A673 (cell line): ENCODE measurements around the gene SCGN. TPM values are rescaled to one million over a fixed set of nuclear protein-coding genes. Genes with fewer than 3 reads are reported as not detected.

Source experiments
- BruUV-seq: library from RNA; stranded (reverse); fragments of 400-500 nt; replicated peaks from 2 replicates; lab custom pipeline; 2021; lab: Mats Ljungman, UMichigan
- CTCF ChIA-PET: fragments of 300-600 bp; sonication (Branson Sonifier 250); formaldehyde crosslinking; loops from one replicate; lab custom pipeline; 2022; ENCODE audit warnings: antibody characterized with exemption; lab: Charles Lee
- POLR2A ChIA-PET: fragments of 300-600 bp; sonication (Branson Sonifier 250); formaldehyde crosslinking; loops from one replicate; lab custom pipeline; 2022; ENCODE audit warnings: antibody characterized with exemption; ENCODE audit not compliant: low non-redundant PET; lab: Charles Lee
- DNase-seq: peaks from one replicate; pipeline ENCODE4 v3.0.0-alpha.2; 2015; ENCODE audit warnings: low spot score
- H3K27ac ChIP-seq: fragments of 200-600 bp; sonication (generic); 2 replicates; pipeline ENCODE4 v1.5.1; 2016; ENCODE audit warnings: mixed run types, low read depth, mild to moderate bottlenecking, mixed read lengths, antibody characterized with exemption, low read length; ENCODE audit not compliant: poor library complexity, severe bottlenecking
- H3K27me3 ChIP-seq: fragments of 200-600 bp; sonication (generic); replicated peaks from 2 replicates; pipeline ENCODE4 v1.6.1; 2017; ENCODE audit warnings: mixed run types, low read depth, mild to moderate bottlenecking, mixed read lengths, antibody characterized with exemption, low read length; ENCODE audit not compliant: insufficient read depth, poor library complexity
- H3K36me3 ChIP-seq: fragments of 200-600 bp; sonication (generic); 2 replicates; pipeline ENCODE4 v1.6.1; 2016; ENCODE audit warnings: mixed run types, mild to moderate bottlenecking, mixed read lengths, antibody characterized with exemption, low read length; ENCODE audit not compliant: insufficient read depth, poor library complexity, severe bottlenecking
- H3K4me1 ChIP-seq: fragments of 200-600 bp; sonication (generic); 2 replicates; pipeline ENCODE4 v1.6.1; 2017; ENCODE audit warnings: mixed run types, mild to moderate bottlenecking, mixed read lengths, antibody characterized with exemption, low read length; ENCODE audit not compliant: insufficient read depth, poor library complexity, severe bottlenecking
- H3K4me3 ChIP-seq: fragments of 200-600 bp; sonication (generic); 2 replicates; pipeline ENCODE4 v1.5.1; 2016; ENCODE audit warnings: low read depth, mixed run types, mild to moderate bottlenecking, mixed read lengths, low read length; ENCODE audit not compliant: poor library complexity, severe bottlenecking
- H3K9me3 ChIP-seq: fragments of 200-600 bp; sonication (generic); 2 replicates; pipeline ENCODE4 v1.6.1; 2016; ENCODE audit warnings: mixed run types, low read depth, mild to moderate bottlenecking, mixed read lengths, antibody characterized with exemption, low read length; ENCODE audit not compliant: poor library complexity, severe bottlenecking
- CTCF ChIP-seq: fragments of 300-800, 200-600 bp; sonication (generic); conservative IDR thresholded peaks from 2 replicates; pipeline ENCODE4 v1.5.1; 2017; ENCODE audit warnings: low read depth, mild to moderate bottlenecking, antibody characterized with exemption, low read length, moderate library complexity, mixed read lengths
- EZH2 ChIP-seq: fragments of 200-600 bp; sonication (generic); IDR thresholded peaks from 2 replicates; pipeline ENCODE4 v1.6.1; 2017; ENCODE audit warnings: borderline replicate concordance, low read depth, mild to moderate bottlenecking, mixed read lengths, antibody characterized with exemption, low read length; ENCODE audit not compliant: poor library complexity, severe bottlenecking
- intact Hi-C: fragments of 100-400 bp; cut with micrococcal nuclease; formaldehyde crosslinking; loops from one replicate; pipeline ENCODE4 v1.10.0; 2022; ENCODE audit not compliant: unreplicated experiment
- total RNA-seq: library from RNA; stranded (reverse); gene quantifications from 2 replicates; pipeline ENCODE4 v1.2.3, GENCODE V29; 2021

Gene SCGN
- total RNA-seq, 1 experiment from 2014 or later = not detected

- no peaks in the 10 kb centered on the region for H3K27me3 ChIP-seq
- intact Hi-C loops = no loop called here
- H3K4me1 ChIP-seq = no peaks in the 10 kb centered on the region
- BruUV-seq = no TSS peak
- DNase-seq = no peak
- POLR2A ChIA-PET = no interaction called here
- H3K36me3 ChIP-seq = no peaks in the 10 kb centered on the region
- CTCF ChIA-PET = no interaction called here
- no peak overlapping the region for H3K27ac ChIP-seq
- no peak overlapping the region for H3K4me3 ChIP-seq
- no peak for TF ChIP-seq EZH2
- TF ChIP-seq CTCF = no peak
- H3K9me3 ChIP-seq = no peaks in the 10 kb centered on the region
Observed at GRCh38 chr6:25628471-25629197, 23.4 kb upstream of the SCGN start.

GRCh38 chr6:25629198-25629576 is 22.8 kb upstream of the SCGN start:
- H3K36me3 ChIP-seq = no peaks in the 10 kb centered on the region
- TF ChIP-seq EZH2 (no peak), CTCF (no peak)
- CTCF ChIA-PET = no interaction called here
- no TSS peak for BruUV-seq
- DNase-seq = peak; percentile 28
- intact Hi-C loops = no loop called here
- H3K4me3 ChIP-seq = no peak overlapping the region
- no peak overlapping the region for H3K27ac ChIP-seq
- no peaks in the 10 kb centered on the region for H3K9me3 ChIP-seq
- H3K4me1 ChIP-seq = no peaks in the 10 kb centered on the region
- POLR2A ChIA-PET = no interaction called here
- H3K27me3 ChIP-seq = no peaks in the 10 kb centered on the region

- H3K27me3 ChIP-seq = peaks cover 8% of the 10 kb centered on the region
- TF ChIP-seq CTCF (no peak), EZH2 (no peak)
- no peaks in the 10 kb centered on the region for H3K4me1 ChIP-seq
- no peaks in the 10 kb centered on the region for H3K36me3 ChIP-seq
- POLR2A ChIA-PET = no interaction called here
- intact Hi-C loops = no loop called here
- H3K27ac ChIP-seq = no peak overlapping the region
- DNase-seq = no peak
- no peak overlapping the region for H3K4me3 ChIP-seq
- CTCF ChIA-PET = interaction anchor here (0.6 kb wide), 1 partner anchor 775 kb away, joined by 3 read pairs; no protein-coding TSS in a partner anchor
- no TSS peak for BruUV-seq
- no peaks in the 10 kb centered on the region for H3K9me3 ChIP-seq
Observed at GRCh38 chr6:25630508-25631278, 21.3 kb upstream of the SCGN start.
